ENCODE results near the gene KRTAP5-3. TPM values are rescaled to one million over a fixed set of nuclear protein-coding genes. Genes with fewer than 3 reads are reported as not detected.

The KRTAP5-3 gene, protein sequence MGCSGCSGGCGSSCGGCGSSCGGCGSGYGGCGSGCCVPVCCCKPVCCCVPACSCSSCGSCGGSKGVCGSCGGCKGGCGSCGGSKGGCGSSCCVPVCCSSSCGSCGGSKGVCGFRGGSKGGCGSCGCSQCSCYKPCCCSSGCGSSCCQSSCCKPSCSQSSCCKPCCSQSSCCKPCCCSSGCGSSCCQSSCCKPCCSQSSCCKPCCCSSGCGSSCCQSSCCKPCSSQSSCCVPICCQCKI
- total RNA-seq = not detected

DNA sequence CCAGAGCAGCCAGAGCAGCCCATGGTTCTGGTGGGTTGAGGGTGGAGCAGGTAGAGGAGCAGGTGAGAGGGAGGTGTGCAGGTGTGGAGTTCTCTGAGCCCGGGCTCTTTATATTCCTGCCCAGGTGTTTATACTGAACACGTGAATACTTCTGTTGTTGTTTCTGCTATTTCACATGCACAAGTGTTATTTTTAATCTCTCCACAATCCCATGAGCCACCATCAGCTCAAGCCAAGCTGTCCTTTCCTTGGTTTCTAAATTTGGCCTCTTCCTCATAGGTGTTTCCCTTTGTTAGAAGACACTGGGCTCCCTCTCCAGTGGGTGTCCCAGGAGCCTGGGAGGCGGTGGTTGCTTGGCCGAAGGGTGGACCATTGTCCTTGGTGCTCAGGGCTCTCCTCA lies at the start of gene KRTAP5-3:
KRTAP5-3 (minus strand) TSS at position 101 of the 400 bp plus-strand sequence; CDS start at position 23, 78 bp downstream.
- H3K27me3 Mint-ChIP-seq = peaks cover 19% of the 10 kb centered on the region
- no peak within 1 kb of the TSS for H3K27ac Mint-ChIP-seq
- H3K4me3 Mint-ChIP-seq = no peak within 1 kb of the TSS
- H3K4me1 Mint-ChIP-seq = peaks cover 5% of the 10 kb centered on the region
- ATAC-seq (replicated peaks) = no peak
- no peaks in the 10 kb centered on the region for H3K9me3 Mint-ChIP-seq
- H3K36me3 Mint-ChIP-seq (ENCODE audit: low read depth) = no peaks in the 10 kb centered on the region

DNA sequence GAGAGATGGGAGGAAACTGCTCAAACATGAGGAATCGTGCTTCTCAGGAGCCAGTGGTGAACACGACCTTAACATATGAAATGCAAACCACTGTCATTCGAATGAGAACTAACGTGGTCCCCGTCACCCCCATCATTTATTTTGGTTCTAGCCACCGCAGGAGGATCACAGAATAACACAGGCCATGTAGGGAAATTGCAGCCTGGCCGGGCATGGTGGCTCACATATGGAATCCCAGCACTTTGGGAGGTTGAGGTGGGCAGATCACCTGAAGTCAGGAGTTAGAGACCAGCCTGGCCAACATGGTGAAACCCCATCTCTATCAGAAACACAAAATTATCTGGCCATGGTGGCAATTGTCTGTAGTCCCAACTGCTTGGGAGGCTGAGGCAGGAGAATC lies 48.4 kb upstream of the KRTAP5-3 start:
- Mint-ChIP-seq H3K9me3 (no peaks in the 10 kb centered on the region), H3K27me3 (peaks cover 29% of the 10 kb centered on the region), H3K4me3 (no peak overlapping the region), H3K27ac (no peak overlapping the region), H3K36me3 (ENCODE audit: low read depth) (no peaks in the 10 kb centered on the region), H3K4me1 (peaks cover 5% of the 10 kb centered on the region)
- ATAC-seq (replicated peaks) = no peak

DNA sequence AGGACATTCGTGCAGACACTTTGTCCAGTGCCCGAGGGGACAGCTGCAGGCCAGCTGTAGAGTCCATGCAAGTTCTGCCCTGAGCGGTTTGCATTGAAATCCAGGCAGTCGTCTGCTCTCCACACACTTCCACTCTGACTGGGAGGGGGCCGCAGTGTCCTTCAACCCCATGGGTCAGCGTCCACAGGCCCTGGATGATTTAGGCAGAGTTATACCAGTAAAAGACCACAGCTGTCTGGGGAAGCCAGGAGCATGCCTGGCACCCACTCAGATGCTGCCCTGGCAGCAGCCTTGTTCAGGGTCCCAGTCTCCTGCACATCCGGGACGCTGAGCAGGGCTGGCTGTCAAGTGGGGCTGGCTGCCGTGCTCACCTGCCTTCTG lies 47.8 kb upstream of the KRTAP5-3 start:
- peaks cover 5% of the 10 kb centered on the region for H3K4me1 Mint-ChIP-seq
- no peak overlapping the region for H3K4me3 Mint-ChIP-seq
- no peak for ATAC-seq (replicated peaks)
- H3K27me3 Mint-ChIP-seq = peaks cover 32% of the 10 kb centered on the region
- no peaks in the 10 kb centered on the region for H3K36me3 Mint-ChIP-seq (ENCODE audit: low read depth)
- H3K27ac Mint-ChIP-seq = no peak overlapping the region
- H3K9me3 Mint-ChIP-seq = no peaks in the 10 kb centered on the region

DNA sequence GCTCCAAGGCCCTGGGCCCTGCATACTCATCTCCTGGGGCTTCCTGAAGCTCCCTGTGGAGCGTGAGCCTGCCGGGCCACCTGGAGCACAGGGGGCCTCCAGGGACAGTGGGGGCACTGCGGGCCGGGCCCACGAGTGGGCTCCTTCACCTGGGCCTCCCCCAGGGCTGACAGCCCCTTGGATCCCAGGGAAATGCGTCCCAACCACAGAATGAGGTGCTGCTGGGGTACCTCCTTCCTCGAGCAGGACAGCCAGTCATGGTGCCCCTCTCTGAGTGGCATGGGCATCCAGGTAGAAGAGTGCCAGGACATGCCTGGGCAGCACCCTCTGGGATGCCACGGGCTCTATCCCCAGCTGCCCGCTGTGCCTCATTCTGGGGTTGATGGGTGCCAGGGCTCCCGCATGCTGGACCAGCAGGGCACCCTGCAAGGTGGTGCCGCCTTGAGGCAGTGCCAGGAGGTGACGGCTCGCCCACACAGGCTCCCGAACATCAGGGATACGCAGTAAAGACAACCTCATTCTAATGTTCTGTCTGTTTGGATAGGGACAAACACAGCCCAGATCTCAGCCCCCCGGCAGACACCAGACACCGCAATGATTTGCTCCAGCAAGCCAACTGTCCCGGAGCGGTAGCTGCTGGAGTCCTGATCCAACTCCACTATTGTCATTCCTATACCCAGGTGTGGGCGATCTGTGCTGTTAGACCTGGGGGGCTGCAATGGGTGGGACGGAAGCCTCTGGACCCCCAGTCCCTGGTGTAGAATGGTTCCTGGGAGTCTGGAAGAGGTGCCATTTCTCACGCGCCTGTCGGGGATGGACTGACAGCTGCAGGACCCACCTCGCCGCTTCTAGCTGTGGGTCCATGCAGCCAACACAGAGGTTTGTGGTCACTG lies 47.2 kb upstream of the KRTAP5-3 start:
- Mint-ChIP-seq H3K27me3 (peaks cover 31% of the 10 kb centered on the region), H3K4me1 (peaks cover 5% of the 10 kb centered on the region), H3K27ac (no peak overlapping the region), H3K4me3 (no peak overlapping the region), H3K9me3 (no peaks in the 10 kb centered on the region), H3K36me3 (ENCODE audit: low read depth) (no peaks in the 10 kb centered on the region)
- ATAC-seq (replicated peaks) = no peak

DNA sequence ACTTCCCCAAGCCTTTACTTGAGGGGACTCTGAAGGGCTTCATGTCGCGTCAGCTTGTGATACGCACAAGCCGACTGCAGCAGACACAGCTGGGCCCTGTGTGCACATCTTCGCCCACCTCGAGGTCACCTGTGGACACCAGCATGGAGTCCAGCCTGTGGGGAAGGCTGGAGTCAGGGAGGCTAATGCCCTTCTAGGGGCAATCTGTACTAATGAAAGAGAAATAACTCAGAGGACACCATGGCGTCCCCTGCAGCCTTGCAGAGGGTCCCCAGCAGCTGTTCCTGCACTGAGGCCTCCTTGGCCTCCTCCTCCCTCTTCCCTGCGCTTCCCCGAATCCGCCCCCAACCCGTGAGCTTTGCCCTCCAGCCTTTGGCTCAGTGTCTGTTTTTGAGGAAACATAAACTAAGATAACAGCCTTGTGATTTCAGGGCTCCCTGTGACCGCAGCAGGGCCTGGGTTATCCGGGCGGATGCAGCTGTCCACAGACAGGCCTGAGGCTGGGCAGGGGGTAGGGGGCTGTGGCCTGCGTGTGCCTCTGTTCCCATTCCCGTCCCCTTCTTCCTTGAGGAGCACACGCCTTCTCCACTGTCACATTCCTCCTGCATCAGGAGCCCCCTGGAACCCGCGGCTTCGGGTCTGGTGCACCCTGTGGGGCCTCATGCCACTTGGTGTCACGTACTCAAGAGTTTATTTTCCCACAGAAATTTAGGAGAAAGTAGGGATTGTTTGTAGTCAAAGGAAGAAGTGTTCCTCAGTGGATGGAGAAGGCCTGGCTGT lies 46.3 kb upstream of the KRTAP5-3 start:
- no peaks in the 10 kb centered on the region for H3K9me3 Mint-ChIP-seq
- H3K27me3 Mint-ChIP-seq = peaks cover 23% of the 10 kb centered on the region
- H3K4me3 Mint-ChIP-seq = no peak overlapping the region
- ATAC-seq (replicated peaks) = no peak
- no peaks in the 10 kb centered on the region for H3K36me3 Mint-ChIP-seq (ENCODE audit: low read depth)
- H3K4me1 Mint-ChIP-seq = no peaks in the 10 kb centered on the region
- H3K27ac Mint-ChIP-seq = no peak overlapping the region

DNA sequence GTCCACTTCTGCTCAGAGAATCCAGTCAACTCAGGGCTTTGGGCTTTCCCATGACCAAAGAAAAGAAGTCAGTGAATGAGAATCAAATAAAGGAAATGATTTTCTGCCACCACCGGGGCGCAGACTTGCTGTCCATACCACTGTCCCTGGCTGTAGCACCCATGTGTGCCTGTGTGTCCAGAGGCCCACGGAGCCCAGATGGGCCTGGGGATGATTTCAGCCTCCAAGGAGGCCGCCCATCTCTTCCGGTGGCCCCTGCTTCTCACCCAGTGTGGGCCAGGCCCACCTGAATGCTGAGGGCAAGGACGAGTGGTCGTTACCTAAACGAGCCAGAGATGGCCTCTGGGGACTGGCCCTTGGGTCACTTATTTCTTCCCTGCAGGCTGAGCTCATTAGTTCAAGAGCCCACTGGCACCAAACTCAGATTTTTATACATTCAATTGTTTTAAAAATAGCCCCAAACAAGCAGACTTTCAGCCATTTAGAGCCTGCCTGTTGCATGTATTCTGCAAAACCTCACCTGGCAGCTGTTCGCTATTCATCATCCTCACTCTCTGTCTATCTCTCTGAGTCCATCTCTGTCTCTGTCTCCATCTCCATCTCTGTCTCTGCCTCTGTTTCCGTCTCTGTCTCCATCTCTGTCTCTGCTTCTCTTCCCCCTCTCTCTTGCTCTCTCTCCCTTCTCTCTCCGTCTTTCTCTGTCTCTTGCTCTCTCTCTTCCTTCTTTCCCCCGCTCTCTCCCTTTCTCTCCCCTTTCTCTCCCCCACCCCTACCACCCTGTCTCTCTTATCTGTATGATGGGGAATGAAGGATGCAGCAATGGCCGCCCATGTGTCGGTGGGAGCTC lies 45.5 kb upstream of the KRTAP5-3 start:
- H3K4me3 Mint-ChIP-seq = no peak overlapping the region
- ATAC-seq (replicated peaks) = no peak
- H3K27me3 Mint-ChIP-seq = peaks cover 21% of the 10 kb centered on the region
- no peaks in the 10 kb centered on the region for H3K4me1 Mint-ChIP-seq
- no peaks in the 10 kb centered on the region for H3K36me3 Mint-ChIP-seq (ENCODE audit: low read depth)
- no peak overlapping the region for H3K27ac Mint-ChIP-seq
- no peaks in the 10 kb centered on the region for H3K9me3 Mint-ChIP-seq

DNA sequence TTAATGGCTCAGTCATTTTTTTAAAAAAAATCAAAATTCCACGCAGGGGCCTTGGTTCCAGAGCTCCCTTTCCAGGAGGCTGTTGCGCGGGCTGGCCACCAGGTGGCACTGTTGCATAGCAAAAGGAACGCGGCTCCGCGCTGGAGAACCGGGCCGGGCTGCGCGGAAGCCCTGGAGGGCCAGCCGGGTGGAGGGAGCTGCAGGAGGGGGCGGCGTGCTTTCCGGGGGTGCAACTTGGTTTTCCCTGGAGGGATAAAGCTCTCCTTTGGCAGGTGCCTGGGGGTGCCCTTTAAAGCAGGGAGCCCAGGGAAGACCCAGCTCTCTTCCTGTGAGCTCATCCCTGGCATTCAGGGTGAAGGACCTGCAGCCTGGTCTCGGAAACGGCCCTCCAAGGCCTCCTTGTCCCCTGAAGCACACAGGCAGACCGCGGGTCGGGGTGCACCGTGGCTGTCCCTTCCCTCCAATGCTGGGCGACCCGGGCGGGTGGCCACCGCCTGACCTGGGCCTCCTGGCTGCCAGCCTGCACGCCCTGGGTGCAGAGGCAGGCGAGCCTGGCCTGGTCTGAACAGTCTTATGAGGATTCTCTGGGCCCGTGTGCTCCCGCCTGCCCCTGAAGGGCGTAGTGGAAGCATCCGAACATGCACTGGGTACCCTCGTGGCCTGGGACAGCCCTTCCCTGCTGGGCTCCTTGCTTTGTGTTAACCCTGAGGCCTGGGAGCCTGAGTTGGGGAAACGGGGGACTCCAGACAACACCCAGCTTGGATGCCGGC lies 44.7 kb upstream of the KRTAP5-3 start:
- peak; percentile 76 for ATAC-seq (replicated peaks)
- Mint-ChIP-seq H3K9me3 (no peaks in the 10 kb centered on the region), H3K36me3 (ENCODE audit: low read depth) (no peaks in the 10 kb centered on the region), H3K27me3 (peaks cover 21% of the 10 kb centered on the region), H3K4me3 (no peak overlapping the region), H3K4me1 (no peaks in the 10 kb centered on the region), H3K27ac (no peak overlapping the region)

DNA sequence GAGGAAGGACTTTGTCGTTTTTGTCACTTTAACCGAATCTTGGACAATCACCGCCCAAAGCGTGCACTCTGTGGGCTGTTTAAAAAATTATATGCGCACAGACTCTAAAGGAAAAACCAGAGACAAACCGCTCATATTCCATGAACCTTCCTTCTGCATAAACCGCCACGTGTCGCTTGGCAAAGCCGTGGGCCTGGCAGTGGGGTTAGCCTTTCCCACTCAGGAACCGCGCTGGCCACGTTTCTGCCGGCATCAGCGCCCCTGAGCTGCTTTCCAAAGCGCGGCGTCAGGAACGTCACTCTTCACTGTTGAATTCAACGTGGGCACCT lies 44.1 kb upstream of the KRTAP5-3 start:
- Mint-ChIP-seq H3K27ac (no peak overlapping the region), H3K9me3 (no peaks in the 10 kb centered on the region), H3K4me1 (no peaks in the 10 kb centered on the region), H3K27me3 (peaks cover 21% of the 10 kb centered on the region), H3K36me3 (ENCODE audit: low read depth) (no peaks in the 10 kb centered on the region), H3K4me3 (no peak overlapping the region)
- no peak for ATAC-seq (replicated peaks)

DNA sequence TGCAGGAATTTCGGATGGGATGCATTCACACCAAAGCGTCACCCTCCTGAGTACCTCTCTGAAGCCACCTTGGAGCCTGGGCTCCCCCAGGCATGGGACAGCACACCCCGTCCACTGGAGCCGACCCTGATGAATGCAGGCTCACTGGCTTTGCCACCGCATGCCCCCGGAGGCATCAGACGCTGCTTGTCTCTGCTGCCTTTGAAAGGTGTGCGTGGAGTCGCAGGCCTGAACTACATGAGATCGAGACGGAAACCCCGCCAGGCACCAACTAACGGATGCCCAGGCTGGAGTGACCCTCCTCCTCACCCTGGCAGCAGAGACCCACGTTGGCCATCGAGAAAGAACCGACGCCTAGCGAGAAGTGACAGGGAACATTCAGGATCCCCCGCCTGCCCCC lies 43.8 kb upstream of the KRTAP5-3 start:
- Mint-ChIP-seq H3K27ac (no peak overlapping the region), H3K36me3 (ENCODE audit: low read depth) (no peaks in the 10 kb centered on the region), H3K9me3 (no peaks in the 10 kb centered on the region), H3K4me1 (no peaks in the 10 kb centered on the region), H3K4me3 (no peak overlapping the region), H3K27me3 (peaks cover 21% of the 10 kb centered on the region)
- ATAC-seq (replicated peaks) = no peak

DNA sequence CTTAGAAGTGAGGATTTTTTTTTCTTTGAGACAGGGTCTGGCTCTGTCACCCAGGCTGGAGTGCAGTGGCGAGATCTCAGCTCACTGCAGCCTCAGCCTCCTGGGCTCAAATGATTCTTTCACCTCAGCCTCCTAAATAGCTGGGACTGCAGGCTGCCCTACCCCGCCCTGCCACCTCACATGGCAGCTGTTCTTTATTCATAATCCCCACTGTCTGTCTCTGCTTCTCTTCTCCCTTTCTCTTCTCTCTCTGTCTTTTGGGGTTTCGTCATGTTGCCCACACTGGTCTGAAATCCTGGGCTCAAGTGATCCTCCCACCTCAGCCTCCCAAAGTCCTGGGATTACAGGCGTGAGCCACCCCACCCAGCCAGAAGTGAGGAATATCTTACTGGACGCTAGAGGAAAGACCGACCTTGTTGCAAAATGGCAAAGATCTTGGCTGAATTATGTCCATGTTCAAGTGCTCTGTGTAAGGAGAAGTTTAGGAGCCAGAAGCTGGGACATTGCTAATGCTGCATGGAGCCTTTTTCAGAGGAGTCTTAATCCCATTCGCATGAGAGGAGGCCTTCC lies 43.2 kb upstream of the KRTAP5-3 start:
- Mint-ChIP-seq H3K27ac (no peak overlapping the region), H3K9me3 (no peaks in the 10 kb centered on the region), H3K4me3 (no peak overlapping the region), H3K36me3 (ENCODE audit: low read depth) (no peaks in the 10 kb centered on the region), H3K27me3 (peaks cover 16% of the 10 kb centered on the region), H3K4me1 (no peaks in the 10 kb centered on the region)
- ATAC-seq (replicated peaks) = no peak

DNA sequence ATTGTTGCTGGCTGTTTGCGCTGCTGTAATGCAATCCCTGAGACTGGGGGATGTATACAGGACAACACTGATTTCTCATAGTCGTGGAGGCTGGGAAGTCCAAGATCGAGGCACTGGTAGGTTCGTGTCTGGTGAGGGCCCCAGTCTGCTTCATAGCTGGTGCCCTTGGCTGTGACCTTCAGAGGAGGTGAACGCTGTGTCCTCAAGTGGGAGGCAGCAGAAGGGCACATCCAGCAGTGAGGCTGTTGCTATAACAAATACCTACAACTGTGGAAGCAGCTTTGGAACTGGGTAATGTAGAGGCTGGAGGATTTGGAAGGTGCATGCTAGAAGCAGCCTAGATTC lies 42.6 kb upstream of the KRTAP5-3 start:
- ATAC-seq (replicated peaks) = no peak
- Mint-ChIP-seq H3K4me1 (no peaks in the 10 kb centered on the region), H3K9me3 (no peaks in the 10 kb centered on the region), H3K4me3 (no peak overlapping the region), H3K36me3 (ENCODE audit: low read depth) (no peaks in the 10 kb centered on the region), H3K27ac (no peak overlapping the region), H3K27me3 (peaks cover 14% of the 10 kb centered on the region)

DNA sequence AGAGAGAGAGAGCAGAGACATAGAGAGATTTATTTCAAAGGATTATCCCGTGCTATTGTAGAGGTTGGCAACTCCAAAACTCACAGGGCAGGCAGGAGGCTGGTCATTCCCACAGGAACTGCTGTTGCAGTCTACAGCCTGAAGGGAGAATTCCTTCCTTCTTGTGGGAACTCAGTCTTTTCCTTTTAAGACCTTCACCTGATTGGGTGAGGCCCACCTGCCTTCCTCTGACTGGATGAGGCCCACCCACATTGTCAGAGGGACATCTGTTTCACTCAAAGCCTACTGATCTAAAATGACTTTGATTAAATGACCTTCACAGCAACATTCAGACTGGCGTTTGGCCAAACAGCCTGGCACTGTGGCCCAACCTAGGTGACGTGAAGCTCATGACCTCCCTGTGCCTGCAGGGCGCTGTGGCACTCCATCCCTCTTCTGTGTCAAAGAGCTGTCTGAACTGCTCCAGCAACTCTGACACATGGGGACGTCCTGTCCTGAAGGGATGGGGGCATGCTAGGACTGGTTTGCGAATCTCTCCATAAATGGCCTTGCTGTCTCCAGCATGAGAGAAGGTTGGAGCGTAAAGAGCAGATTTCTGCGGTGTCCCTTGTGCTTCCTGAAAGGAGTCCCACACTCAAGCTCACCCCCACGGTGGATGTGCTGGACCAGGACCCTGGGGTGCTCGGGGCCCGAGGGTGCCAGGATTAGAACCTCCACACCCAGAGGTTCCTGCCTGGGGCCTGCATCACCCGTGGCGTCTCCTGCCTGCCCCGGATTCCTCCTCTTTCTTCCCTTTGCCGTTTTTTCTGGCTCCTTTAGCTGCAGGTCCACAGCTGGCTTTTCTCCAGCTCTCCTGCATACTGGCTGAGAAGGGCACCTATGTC lies 42.0 kb upstream of the KRTAP5-3 start:
- no peak overlapping the region for H3K27ac Mint-ChIP-seq
- H3K27me3 Mint-ChIP-seq = peaks cover 14% of the 10 kb centered on the region
- no peaks in the 10 kb centered on the region for H3K36me3 Mint-ChIP-seq (ENCODE audit: low read depth)
- H3K4me3 Mint-ChIP-seq = no peak overlapping the region
- no peaks in the 10 kb centered on the region for H3K4me1 Mint-ChIP-seq
- no peak for ATAC-seq (replicated peaks)
- no peaks in the 10 kb centered on the region for H3K9me3 Mint-ChIP-seq
